GM18861 (cell line): ENCODE measurements around the gene CBX8.

Source experiments
- ATAC-seq: cut with Tn5 transposase; IDR thresholded peaks from one replicate; pipeline ENCODE4 v1.9.1; 2021; ENCODE audit not compliant: unreplicated experiment

The CBX8 gene

DNA sequence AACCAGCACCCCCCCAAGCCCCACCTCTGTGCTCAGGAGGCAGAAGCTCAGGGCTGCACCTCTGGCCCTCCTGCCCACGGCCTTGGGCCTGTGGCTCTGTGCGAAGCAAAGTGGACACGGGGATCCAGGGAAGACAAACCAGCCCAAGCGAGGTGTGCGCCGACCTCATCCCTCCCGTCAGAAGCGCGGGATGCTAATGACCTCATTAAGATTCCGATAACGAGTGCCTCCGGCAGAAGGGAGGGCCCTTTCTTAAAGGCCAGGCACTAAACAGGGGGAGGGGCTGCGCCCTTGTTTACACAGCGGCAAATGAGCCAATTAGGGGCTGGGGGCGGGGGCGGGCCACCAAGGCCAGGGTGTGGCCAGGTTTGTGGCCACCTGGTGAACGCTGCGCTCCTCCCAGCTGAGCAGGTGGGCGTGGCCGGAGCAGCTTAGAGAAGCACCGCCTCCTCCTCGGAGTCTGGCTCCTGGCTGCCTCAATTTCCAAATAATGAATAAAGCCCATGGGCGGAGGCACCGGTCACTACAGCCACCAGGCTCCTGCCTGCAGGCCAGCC lies 39.2 kb upstream of the CBX8 start:
- ATAC-seq = no peak

DNA sequence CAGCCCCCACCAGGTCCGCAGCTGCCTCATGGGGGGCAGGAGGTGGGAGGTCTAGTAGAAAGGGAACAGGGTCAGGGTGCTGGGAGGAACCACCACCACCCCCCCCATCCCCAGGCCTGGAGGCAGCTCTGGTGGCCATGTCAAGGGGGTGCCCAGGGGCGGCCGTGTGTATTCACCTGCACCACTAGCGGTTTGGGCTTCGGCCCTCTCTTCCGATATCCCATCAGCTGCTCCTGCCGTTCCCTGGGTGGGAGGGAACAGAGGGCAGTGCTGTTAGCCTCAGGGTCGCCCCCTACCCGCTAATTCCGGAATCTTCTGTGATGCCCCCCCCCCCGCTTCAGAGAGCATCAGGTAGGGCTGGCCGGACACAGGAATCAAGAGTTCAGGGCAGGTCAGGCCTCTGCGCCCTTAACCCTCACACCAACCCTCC lies 38.6 kb upstream of the CBX8 start:
- no peak for ATAC-seq

DNA sequence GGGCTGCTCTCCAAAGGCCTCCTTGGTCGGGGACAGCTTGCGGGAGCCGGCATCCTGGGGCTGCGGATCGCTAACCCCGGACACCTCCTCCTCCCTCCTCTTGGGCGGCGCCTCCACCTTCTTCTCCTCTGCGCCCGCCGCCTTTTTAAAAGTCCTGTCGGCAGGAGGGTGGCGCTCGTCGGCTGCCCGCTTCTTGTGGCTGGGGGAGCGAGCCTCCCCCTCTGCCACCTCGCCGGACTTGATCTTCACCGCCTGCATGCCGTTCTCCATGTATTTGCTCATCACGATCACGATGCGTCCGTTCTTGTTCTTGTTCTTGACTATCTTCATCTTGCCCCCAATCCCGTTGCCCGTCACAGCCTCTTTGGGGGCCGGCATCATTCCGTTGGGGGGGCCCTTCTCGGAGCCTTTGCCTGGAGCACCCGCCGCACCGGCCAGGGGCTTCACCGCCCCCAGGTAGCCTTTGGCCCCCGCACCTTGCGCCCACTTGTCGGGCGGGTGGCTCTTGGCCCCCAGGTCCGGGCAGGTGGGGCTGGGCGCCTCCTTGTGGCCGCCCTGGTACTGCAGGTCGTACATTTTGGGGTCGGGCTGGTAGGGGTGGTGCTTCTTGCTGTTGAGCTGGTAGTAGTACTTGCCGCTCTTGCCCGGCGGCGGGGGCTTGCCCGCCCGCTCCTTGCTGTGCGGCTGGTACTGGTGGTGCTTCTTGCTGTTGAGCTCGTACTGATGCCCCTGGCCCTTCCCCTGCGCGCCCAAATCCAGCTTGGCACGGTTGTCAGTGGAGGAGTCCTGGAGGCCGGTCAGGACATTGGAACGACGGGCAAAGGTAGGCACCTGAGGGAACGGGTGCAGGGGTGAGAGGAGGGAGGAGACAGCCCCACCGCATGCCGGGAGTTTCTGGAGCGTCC lies 37.9 kb upstream of the CBX8 start:
- ATAC-seq = no peak

DNA sequence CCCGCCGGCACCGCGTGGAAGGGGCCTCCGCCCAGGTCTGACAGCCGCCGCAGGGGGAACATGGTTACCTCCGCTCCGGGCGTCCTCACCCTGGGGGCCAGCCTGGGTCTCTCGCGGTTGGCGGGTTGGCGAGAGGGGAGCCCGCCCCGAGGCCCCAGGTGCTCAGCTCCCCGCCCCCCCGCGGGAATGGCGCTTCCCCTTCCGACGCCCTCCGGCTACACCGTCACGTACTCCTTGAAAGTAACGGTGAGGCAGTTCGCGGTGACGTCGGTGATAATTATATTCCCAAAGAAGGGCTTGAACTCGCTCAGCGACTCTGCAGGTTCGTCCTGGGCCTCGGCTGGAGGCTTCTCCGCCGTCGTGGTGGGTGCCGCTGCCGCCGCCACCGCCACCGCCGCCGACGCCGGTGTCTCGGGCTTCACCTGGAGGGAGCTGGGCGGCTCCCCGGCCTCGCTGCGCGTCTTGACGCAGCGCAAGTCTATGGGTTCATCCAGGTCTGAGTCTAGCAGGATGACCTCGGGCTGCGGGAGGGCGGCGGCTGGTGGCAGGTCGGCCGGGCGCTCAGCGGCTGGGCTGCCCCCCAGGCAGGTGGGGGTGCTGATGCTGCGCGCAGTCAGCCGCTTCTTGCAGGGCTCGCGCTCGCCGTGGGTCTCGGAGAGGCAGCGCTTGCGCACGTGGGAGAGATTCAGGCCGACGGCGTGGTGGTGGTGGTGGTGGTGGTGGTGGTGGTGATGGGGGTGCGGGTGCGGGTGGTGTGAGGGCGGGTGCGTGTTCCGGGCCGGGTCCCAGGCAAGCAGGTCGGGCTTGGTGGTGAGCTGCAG lies 37.1 kb upstream of the CBX8 start:
- no peak for ATAC-seq

DNA sequence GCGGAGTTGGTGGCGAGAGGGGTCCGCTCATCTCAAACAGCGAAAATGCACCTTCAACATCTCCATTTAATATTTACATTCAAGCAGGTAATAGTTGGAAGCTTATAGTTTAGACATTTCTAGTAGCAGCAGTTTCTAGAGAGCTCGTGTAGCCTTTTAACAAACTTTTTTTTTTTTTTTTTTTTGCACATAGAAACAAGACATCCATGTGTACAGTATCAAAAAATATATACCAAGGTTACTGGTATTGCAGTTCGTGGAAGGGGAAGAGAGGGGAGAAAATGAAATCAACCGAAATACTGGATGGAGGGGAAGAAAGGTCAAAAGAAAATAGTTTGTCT lies 36.2 kb upstream of the CBX8 start:
- no peak for ATAC-seq

DNA sequence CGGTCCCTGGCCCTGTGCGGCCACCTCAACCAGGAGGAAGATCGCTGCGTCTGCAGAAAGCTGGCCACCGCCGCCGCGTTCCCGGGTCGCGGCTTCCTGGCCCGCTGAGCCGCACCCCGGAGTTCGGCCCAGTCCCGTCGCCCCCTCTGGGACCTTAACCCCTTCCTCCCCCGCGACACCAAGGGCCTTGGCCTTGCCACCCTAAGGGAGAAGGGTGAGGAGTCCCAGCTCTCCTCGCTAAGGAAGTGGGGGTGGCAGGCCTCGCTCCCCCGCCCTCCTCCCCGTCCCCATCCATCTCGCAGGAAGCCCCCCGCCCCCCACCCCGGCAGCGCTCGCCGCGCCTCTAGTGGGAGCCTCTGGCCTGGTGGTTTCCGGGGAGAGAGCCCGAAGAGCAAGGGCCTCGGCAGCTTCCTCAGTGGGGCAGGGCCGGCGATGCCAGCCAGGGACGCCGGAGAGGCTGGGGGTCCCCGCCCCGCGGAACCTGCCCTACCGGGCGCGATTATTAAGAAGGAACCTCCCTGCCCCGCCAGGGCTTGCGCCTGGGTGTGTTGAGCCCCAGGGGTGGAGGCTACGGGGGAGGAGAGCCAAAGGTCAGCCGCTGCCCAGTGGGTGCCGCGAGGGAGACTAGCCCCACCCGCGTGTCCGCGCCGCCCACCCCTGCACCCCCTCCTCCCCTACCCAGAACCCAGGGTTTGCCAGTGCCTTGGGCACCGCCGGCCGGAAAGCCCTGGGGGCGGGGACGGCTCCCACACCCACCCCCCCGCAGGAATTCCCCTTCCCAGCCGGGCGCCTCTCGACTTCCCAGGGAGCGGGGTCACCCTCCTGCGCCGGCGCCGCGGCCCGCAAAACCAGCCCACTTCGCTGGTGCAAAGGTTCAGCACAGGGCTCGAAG lies 35.6 kb upstream of the CBX8 start:
- no peak for ATAC-seq

DNA sequence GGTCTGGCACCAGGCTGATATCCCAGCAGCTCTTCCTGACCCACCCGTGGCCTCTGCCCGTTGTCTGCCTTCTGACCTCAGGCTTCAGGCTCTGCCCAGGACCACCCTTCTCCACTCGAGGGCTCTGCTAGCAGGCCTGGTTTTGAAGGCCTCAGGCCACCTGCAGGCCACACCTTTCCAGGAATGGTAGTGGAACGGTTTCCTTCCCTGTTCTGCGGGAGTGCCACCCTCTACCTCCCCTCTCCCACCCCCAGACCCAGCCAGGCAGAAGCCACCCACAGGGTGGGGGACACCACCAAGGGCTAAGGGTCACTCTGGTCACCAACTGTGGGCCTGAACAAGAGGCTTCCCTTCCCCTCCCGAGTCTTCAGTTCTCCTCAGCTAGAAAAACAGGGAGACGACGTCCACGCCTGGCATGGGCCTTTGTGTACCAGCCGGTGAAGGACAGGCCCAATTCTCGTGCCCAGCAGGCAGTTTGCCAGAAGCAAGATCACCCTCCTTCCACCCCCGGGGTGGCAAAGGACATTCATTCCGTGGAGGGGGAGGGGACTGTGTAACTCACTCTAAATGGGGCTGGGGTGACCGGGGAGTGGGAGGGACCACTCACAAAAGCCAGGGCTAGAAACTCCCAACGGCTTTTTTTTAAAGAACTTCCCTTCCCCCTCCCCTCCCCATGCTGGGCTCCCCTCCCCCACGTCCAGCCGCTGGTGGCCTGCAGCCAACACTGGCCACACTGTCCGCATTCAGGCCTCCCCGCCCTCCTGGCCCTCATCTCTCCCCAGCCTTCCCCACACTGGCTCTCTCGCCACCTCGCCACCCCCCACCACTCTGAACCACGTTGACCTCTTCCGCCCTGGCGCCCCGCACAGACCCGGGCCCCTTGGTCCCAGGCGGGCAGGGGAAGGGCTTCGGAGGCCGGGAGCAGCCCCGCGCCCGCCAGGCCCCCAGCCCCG lies 34.7 kb upstream of the CBX8 start:
- ATAC-seq = no peak

DNA sequence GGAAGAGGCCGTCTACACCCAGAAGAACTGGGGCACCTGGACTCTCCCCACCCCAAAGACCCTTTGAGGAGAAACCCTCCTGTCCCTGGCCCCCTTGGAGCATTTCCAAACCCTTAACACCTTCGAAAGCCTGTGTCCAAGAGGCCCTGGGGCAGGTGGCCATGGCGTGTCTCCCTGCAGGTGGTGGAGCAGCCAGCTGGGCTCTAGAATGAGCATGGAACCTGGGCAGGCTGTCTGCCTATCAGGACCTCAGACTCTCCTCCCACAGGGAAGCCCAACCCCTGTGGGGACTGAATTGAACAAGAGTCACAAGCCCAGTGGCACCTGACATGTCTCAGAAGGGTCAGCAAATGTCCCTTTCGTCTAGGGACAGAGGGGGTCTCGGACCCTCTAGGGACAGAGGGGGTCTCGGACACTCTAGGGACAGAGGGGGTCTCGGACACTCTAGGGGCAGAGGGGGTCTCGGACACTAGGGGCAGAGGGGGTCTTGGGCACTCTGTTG lies 33.9 kb upstream of the CBX8 start:
- no peak for ATAC-seq

DNA sequence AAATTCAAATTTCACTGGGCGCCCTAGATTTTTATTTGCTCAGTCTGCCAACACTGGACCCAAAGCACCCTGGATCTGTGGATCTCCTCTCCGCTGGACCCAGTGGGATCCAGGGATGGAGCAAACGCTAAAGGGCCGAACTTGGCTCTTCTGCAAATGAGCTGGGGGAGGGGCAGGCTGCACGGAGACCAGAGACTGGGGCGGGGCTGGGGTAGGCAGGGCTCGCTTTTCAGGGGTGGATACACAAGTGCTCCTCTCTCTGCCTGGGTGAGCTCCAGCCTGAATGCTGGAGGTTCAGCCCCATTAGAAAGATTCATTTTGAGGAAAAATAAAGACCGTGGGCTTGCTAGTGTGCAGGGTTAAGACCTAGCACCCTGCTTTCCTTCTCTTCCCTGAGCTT lies 33.4 kb upstream of the CBX8 start:
- ATAC-seq = no peak

DNA sequence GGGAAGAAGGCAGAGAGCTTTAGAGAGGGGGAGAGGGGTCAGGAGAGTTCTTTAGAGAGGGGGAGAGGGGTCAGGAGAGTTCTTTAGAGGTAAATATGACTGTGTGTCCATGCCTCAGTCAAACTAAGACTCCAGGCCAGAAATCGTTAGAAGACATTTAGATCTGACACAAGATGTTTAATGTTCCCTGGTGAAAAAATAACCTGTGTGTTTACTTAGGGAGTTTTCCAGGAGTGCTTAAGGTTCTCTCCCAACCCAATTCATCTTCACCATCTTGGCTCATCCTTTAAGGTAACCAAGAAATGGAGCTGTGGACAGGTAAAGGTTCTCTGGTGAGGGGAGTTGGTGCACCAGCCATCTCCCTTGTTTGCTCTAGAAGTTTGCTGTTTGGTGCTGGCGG lies 32.6 kb upstream of the CBX8 start:
- no peak for ATAC-seq

DNA sequence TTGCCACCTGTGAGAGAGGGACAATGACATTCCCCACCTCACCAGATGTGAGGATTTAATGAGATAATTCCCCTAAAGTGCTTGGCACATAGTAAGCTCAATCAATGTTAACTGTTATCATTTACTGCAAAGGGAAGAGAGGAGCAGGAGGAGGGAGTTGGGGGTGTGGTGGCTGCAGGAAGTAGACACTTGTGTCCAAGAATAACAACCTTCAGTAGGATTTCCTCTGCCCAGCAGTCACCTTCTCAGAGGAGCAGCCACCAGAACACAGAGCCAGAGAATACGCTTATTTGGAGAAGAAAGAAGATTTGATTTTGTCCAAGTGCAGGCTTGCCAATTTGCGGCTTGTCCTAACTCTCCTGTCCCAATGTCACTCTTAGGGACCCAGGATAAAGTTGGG lies 32.1 kb upstream of the CBX8 start:
- no peak for ATAC-seq

DNA sequence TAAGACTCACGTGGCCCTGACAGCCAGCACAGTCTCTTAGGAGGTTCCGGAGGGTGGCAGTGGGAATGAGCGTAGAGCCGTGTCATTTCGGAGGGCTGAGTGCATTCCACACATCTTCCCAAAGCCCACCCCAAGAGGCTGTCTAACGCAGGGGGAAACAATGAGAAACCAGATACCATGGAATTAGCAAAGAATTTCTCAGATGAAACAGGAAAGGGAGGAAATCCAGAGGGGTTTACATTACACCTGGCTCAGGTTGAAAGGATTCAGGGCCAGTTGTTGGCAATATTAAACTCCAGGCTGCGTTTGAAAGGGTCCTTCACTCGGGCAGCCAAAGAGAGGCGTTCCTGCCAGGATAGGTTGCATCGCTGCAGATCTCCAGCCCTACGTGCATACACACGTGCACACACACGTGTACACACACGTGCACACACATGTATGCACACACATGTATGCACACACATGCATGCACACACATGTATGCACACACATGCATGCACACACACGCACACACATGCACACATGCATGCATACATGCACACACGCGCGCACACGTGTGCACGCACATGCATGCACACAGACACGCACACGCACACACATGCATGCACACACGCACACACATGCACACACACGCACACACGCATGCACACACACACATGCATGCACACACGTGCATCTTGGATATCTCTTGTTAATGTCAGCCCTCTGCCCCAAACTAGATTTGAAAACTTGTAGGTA lies 30.1 kb upstream of the CBX8 start:
- ATAC-seq = no peak

DNA sequence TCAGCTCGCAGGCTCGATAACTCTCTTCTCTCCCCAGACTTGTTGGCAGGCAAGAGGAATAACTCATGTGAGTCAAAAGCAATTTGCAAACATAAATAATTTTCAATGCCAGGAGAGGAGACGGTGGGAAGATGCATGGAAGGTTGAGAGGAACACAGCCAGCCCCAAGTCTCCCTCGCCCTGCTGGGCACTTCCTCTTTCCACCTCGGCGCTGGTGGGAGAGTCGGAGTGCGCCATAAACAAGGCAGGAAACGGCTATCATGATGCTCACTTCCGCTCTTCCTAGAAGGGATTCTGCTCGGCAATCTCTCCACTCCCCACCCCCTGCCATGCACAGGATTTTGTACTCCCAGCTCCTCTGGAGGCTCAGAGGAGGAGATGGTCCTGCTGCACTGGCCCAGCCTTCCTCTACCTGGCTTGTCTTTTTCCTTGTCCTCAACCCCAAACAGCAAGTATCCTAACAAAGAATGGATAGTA lies 29.4 kb upstream of the CBX8 start:
- ATAC-seq = no peak

DNA sequence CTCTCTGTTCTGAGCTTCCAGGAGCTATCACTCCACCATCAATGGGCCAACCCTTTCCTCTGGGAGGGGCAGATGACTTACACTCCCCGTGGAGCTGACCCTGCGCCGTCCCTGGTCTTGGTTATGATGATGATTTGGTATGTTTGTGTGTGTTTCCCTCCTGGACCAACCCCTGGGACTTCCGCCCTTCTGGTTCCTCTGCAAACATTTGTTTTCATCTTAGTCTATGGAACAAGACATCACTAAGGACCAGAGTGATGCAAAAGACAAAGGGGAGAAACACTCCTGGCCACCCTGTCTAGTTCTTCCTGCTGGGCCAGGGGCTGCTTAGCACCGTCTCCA lies 28.7 kb upstream of the CBX8 start:
- no peak for ATAC-seq

DNA sequence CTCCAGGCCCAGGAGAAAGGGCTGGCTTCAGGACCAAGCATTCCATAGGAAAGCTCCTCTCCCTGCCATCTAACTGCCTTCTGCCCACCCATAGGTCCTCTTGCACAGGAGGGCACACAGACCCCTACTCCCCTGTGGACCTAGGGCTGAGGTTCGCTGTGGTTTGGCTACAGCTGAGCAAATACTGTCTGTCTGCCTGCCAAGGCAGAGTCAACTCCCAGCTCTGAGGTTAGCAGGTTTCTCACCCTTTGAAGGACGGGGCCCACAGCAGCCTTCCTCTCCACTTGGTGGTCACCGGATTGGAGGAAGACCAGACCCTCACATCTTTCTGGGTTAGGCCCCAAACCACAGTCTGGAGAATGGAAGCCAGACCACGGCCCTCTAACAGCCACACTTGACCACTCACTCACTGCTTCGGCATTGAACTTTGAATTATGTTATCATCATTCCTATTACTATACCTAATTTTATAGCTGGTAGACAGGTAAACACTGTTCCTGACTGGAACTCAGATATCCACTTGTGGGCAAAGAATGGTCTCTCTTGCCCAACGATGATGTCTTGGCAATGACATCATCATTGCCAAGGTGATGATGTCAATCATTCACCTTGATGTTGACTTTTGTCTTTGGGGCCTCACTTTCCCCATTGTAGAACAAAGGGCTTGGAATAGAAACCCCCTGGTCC lies 28.2 kb upstream of the CBX8 start:
- ATAC-seq = no peak

DNA sequence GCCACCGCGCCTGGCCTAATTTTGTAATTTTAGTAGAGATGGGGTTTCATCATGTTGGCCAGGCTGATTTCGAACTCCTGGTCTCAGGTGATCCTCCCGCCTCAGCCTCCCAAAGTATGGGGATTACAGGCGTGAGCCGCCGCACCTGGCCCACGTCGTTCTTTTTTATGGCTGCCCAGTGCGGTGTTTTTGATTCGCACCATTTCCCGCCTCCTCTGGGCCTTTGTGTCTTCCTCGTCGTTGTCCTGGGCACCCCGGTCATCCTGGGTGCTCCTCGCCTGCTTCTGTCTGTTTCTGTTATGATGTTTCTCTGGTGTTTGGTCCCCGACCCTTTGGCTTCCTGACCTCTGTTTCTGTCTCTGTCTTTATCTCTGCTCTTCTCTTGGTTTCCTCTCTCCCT lies 27.4 kb upstream of the CBX8 start:
- no peak for ATAC-seq

DNA sequence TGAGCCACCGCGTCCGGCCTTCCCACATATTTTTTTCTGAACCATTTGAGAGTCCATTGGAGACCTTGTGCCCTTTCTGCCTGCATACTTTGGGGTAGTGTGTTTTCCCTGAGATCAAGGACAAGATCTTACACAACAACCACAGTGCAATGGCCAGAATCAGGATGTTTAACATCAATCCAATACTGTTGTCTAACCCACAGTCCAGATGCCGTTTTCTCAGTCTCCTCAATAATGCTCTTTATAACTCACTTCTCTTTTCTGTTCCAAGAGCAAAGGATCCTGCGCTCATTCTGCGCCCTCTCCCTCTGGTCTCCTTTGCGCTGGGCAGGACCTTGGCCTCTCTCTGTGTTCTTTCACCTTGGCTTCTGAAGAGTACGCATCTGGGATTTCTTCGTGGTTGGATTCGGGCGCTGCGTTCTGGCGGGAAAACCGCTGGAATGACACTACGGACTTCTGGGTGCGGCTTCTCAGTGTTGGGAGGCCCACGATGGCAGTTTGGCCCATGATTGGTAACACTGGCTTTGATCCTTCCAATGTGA lies 25.8 kb upstream of the CBX8 start:
- ATAC-seq = no peak
